ENCODE data around the gene REXO4. TPM values are rescaled to one million over a fixed set of nuclear protein-coding genes. Genes with fewer than 3 reads are reported as not detected.
A peak's percentile ranks its signal among the peaks of the same experiment; 100 is the strongest.

The REXO4 gene
- total and polyA plus RNA-seq, 2 of the 4 experiments (the other 2 are of a cell fraction): 16.1 to 21.8 TPM

- TF ChIP-seq CTCF (conservative IDR thresholded peaks at IDR 0.05; ENCODE audit: low read depth, low read length): no peak
- no peak for TF ChIP-seq MAFK (IDR thresholded peaks at IDR 0.05; ENCODE audit: low read depth, low read length)
- TF ChIP-seq MXI1 (IDR thresholded peaks at IDR 0.05; ENCODE audit: borderline replicate concordance, low read depth, low read length): no peak
- TF ChIP-seq NFE2L2 (IDR thresholded peaks at IDR 0.05; ENCODE audit: low read depth, low read length): no peak
- no peak for TF ChIP-seq CEBPB (IDR thresholded peaks at IDR 0.05; ENCODE audit: low read depth, low read length)
Measured at GRCh38 chr9:133420392-133420827, 2.6 kb upstream of the REXO4 start (continued).

- no peak overlapping the region for H3K18ac ChIP-seq (ENCODE audit: low read depth, low read length)
- H4K91ac ChIP-seq (ENCODE audit: insufficient read depth, low read depth, low read length): no peak overlapping the region
- no peak for ATAC-seq (ENCODE audit: low read depth)
- 68% methylated on average over 8 of the region's 13 CpGs; no CpG with 5 or more reads in 1 of the 2 experiments for WGBS, 2 experiments (ENCODE audit: extremely low coverage in 2 of 2, insufficient read length in 1 of 2)
- TF ChIP-seq CHD1 (IDR thresholded peaks at IDR 0.05; ENCODE audit: low read depth, low read length) (no peak), POLR2A (IDR thresholded peaks at IDR 0.05; ENCODE audit: low read depth, low read length) (no peak), SMC3 (IDR thresholded peaks at IDR 0.05; ENCODE audit: low read depth, low read length) (no peak), MAZ (IDR thresholded peaks at IDR 0.05; ENCODE audit: borderline replicate concordance, low read depth, low read length) (no peak), CTCF (conservative IDR thresholded peaks at IDR 0.05; ENCODE audit: low read depth, low read length) (no peak), CEBPB (IDR thresholded peaks at IDR 0.05; ENCODE audit: low read depth, low read length) (no peak), BHLHE40 (IDR thresholded peaks at IDR 0.05; ENCODE audit: low read depth, low read length) (no peak)
- no peak overlapping the region for H3K9ac ChIP-seq (ENCODE audit: low read depth, low read length)
- no peak overlapping the region for H3K27ac ChIP-seq (ENCODE audit: insufficient read depth, low read length)
- ChIA-PET POLR2A (ENCODE audit: unreplicated experiment) (no interaction called here), CTCF (no interaction called here)
- peaks cover 10% of the 10 kb centered on the region for H3K36me3 ChIP-seq (ENCODE audit: control insufficient read depth, insufficient read depth, low read length)
- H4K8ac ChIP-seq (ENCODE audit: low read depth in 2 of 2, low read length in 2 of 2): peak overlapping the region; percentile 99 to 100; a peak in 2 of 4 replicates
- peak overlapping the region; percentile 89; the same call in 1 of the 2 replicates for H3K4me2 ChIP-seq (ENCODE audit: low read depth, low read length)
- H3K27me3 ChIP-seq (ENCODE audit: control insufficient read depth, insufficient read depth, low read length): no peaks in the 10 kb centered on the region
- in situ Hi-C loops (cut with MboI; ENCODE audit: low sequenced_read_pairs): no loop called here
- H3K9me3 ChIP-seq (ENCODE audit: control insufficient read depth, insufficient read depth, low read length): no peaks in the 10 kb centered on the region
- BruUV-seq (replicated peaks): no TSS peak
- H3K4me3 ChIP-seq (ENCODE audit: insufficient read depth, low read depth, low read length): no peak overlapping the region
- H4K20me1 ChIP-seq (ENCODE audit: insufficient read depth, low read length): peaks cover 16% of the 10 kb centered on the region
- no peak overlapping the region for H3K14ac ChIP-seq (replicated peaks; ENCODE audit: low read depth, low read length)
- no peak overlapping the region for H2BK120ac ChIP-seq (ENCODE audit: low read depth, low read length)
- peak overlapping the region; percentile 16; the same call in 1 of the 2 replicates for H2AK5ac ChIP-seq (ENCODE audit: low read depth, low read length)
- no peak overlapping the region for H3K23ac ChIP-seq (ENCODE audit: low read depth, low read length)
- DNase-seq: no peak
- H2BK5ac ChIP-seq (ENCODE audit: low read depth, low read length, poor library complexity, severe bottlenecking): no peak overlapping the region
- intact Hi-C loops (cut with micrococcal nuclease): no loop called here
- H3K9me1 ChIP-seq (ENCODE audit: insufficient read depth, low read length): peaks cover 14% of the 10 kb centered on the region
- peak overlapping the region; percentile 78 for H2AK9ac ChIP-seq (replicated peaks; ENCODE audit: low read depth, low read length, poor library complexity)
- no peak overlapping the region for H2AFZ ChIP-seq (replicated peaks; ENCODE audit: low read length, poor library complexity)
- H2BK20ac ChIP-seq (ENCODE audit: low read depth, low read length): no peak overlapping the region
- H4K5ac ChIP-seq (ENCODE audit: low read depth, low read length): no peak overlapping the region; the same call in 1 of the 2 replicates
- no peak overlapping the region for H3K4ac ChIP-seq (ENCODE audit: low read depth, low read length)
- peaks cover 12% of the 10 kb centered on the region; the same call in 1 of the 2 replicates for H3K4me1 ChIP-seq (ENCODE audit: control insufficient read depth, insufficient read depth, low read length)
- H3K56ac ChIP-seq (ENCODE audit: extremely low read depth, insufficient read depth, low read length): no peak overlapping the region
- peaks cover 22 to 32% of the 10 kb centered on the region in 2 experiments for H3K79me1 ChIP-seq (ENCODE audit: low read depth in 1 of 2, low read length in 2 of 2)
- dilution Hi-C loops (cut with HindIII; ENCODE audit: low sequenced_read_pairs, unreplicated experiment): no loop called here
- no peak overlapping the region for H2BK15ac ChIP-seq (ENCODE audit: low read depth, low read length)
Measured at GRCh38 chr9:133419005-133419404, 1.2 kb upstream of the REXO4 start.
